GM18519 (cell line): ENCODE results near the gene SLC44A1.

Experiments
- ATAC-seq: cut with Tn5 transposase; IDR thresholded peaks from one replicate; pipeline ENCODE4 v1.9.1; 2021; ENCODE audit warnings: mild to moderate bottlenecking, moderate library complexity; ENCODE audit not compliant: unreplicated experiment, low FRiP score

SLC44A1 gene

DNA sequence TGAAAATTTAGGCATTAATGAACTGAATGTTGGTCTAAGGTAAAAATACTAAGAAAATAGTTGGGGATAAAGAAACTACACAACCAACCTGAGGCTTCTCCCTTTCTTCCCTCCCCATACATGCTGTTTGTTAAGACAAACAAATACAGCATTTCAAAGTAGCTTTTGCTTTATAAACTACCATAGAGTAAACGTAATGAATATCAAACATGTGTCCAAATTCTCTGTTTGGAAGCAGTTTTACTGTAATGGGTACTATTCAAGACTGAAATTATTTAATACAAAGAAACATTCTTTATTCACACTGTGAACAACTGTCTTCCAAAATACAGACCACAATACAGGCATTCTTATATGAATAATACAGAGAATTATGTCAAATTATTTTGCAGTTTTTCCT is 52.0 kb downstream of the SLC44A1 start:
- no peak for ATAC-seq

- no peak for ATAC-seq
Measured at GRCh38 chr9:105296877-105297287, 52.4 kb downstream of the SLC44A1 start.

DNA sequence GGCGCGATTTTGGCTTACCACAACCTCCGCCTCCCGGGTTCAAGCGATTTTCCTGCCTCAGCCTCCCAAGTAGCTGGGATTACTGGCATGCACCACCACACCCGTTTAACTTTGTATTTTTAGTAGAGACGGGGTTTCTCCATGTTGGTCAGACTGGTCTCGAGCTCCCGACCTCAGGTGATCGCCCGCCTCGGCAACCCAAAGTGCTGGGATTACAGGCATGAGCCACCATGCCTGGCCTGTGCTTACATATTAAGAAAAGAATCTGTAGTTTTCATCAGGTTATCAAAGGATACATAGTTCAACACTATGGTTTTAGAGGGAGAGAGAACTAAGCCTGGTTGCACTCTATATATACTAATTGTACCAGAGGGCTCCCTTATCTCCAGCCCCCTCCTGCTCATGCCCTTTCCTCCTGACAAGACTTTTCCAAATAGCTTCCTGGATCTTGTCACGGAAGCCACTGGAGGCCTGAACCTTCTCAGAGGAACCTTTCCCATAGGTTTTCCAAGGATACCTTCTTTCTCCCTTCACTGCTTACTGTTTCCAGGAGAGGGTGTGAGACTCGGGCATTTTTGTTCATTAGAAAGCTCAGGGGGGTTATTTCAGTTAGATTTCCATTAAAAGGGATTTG is 53.1 kb downstream of the SLC44A1 start:
- ATAC-seq, result no peak

- no peak for ATAC-seq
Measured at GRCh38 chr9:105299190-105299854, 54.9 kb downstream of the SLC44A1 start.

- no peak for ATAC-seq
Measured at GRCh38 chr9:105302728-105303127, 58.3 kb downstream of the SLC44A1 start.

DNA sequence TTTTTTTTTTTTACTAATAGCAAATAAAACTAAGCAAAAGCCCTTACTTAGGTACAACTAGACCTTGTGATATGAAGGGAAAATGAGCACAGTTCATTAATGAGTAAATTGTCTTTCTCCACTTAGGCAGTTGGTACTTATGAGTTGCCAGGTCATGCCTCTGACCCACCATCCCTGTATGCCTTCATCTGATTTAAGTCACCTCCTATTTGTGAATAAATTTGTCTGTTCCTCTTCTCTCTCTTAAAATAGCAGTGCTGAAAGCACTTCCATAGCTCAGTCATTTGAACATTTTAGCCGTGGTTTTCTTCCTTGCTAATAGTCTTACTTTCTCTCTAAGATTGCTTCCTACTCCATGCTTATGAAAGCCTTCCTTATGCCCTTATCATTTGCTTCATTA is 61.4 kb downstream of the SLC44A1 start:
- no peak for ATAC-seq

DNA sequence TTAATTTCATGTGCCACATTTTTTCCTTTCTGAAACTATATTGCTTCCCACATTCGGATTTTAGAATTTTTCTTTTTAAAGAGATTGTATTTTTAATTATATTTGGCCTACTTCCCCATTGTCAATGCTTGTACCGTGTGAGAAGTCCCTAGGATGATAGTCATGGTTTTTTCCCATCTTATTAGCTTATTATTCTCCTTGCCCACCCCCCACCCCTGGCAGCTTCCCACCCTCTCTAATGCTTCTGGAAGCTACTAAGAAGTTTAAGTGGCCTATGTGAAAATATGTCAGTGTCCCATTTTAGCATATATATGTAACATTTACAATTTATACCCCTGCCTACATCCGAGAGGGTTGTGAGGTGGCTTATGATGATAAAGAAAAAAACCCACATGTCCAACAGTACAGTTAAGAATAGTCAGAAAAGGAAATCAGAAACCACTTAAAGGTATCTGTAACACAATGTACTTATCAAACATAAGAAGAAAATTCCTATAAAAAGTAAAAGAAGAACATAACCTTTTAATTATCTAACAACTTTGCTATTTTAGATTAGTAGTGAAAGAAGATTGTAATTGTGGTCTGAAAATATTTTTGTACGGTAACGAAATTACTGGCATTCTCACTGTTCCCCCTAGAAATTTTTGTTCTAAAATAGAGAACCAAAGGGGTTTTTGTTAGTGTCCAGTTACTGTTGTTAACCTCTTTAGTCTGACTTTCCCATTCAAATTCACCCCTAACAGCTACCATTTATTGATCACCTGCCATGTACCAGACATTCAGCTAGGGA is 62.1 kb downstream of the SLC44A1 start:
- ATAC-seq, result no peak

GRCh38 chr9:105307591-105308130 is 63.2 kb downstream of the SLC44A1 start:
- no peak for ATAC-seq

- no peak for ATAC-seq
Measured at GRCh38 chr9:105308461-105309341, 64.2 kb downstream of the SLC44A1 start.

- no peak for ATAC-seq
Measured at GRCh38 chr9:105309531-105309931, 65.1 kb downstream of the SLC44A1 start.

DNA sequence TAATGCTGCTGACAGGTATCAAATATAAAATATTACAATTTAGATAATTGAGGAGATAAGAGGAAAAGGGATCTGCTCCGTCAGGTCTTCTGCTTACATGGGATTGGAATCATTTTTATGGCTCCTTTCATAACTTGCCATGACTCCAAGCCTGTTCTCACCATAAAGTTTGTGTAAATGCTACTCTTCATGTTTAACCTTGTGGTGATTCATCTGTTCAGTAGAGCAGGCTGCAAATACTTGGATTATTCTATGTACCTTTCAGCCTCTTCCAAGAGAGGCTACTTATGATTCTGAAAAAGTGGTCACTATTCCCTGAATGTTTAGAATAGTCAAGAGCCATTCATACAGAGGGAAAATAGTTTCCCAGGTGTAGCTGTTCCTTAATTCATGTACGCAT is 66.9 kb downstream of the SLC44A1 start:
- no peak for ATAC-seq

DNA sequence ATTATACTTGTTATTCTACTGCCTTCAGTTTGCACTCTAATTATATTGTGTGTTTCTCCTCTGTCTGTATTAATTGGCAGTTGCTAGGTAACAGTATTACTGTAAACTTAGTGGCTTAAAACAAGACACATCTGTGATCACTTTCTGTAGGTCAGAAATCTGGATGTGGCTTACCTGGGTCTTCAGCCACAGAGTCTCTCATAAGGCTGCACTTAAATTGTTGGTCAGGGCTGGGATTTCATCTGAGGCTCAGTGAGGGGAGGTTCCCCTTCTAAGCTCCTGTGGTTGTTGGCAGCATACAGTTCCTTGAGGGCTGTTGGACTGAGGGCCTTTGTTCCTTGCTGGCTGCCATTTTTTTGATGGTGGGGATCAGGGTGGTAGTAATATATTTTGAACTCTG is 68.8 kb downstream of the SLC44A1 start:
- ATAC-seq, result no peak

DNA sequence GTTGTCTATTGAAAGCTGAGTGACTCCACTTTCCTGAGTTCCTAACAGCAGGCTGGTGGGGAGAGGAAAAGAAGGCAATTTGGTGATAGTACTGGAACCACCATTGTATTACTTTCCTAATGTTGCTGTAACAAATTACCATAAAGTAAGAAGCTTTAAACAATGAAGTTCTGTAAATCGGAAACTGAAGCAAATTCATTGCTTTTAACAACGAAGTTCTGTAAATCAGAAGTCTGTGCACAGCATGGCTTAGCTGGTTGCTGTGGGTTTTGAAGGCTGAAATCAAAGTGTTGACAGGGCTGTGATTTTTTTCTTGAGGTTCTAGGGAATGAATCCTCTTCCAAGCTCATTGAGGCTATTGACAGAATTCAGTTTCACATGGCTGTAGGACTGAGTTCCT is 72.3 kb downstream of the SLC44A1 start:
- no peak for ATAC-seq

DNA sequence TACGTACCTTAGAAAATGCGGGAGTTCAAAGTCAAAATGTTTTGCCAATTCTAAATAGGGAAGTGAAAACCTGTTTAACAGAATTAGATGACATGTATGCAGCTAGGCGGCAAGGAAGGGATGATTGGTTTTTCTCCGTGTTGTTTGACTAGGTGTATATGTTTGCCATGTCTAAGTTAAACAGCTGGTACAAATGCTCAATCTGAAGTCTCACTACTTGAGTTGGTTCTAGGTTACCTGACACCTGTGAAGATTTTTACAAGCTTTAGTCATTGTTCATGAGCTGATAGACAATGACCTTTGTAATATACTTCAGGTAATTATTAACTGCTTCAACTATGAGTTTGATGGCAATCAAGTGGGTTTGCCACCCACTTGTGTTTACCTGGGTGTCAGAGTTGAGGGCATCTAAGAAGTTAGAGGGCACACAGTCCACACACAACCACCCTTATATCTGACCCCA is 74.3 kb downstream of the SLC44A1 start:
- no peak for ATAC-seq

- ATAC-seq, result no peak
Measured at GRCh38 chr9:105319202-105319813, 74.9 kb downstream of the SLC44A1 start.

GRCh38 chr9:105320568-105320967 is 76.1 kb downstream of the SLC44A1 start:
- ATAC-seq, result no peak

- no peak for ATAC-seq
Measured at GRCh38 chr9:105328296-105328695, 83.8 kb downstream of the SLC44A1 start.

DNA sequence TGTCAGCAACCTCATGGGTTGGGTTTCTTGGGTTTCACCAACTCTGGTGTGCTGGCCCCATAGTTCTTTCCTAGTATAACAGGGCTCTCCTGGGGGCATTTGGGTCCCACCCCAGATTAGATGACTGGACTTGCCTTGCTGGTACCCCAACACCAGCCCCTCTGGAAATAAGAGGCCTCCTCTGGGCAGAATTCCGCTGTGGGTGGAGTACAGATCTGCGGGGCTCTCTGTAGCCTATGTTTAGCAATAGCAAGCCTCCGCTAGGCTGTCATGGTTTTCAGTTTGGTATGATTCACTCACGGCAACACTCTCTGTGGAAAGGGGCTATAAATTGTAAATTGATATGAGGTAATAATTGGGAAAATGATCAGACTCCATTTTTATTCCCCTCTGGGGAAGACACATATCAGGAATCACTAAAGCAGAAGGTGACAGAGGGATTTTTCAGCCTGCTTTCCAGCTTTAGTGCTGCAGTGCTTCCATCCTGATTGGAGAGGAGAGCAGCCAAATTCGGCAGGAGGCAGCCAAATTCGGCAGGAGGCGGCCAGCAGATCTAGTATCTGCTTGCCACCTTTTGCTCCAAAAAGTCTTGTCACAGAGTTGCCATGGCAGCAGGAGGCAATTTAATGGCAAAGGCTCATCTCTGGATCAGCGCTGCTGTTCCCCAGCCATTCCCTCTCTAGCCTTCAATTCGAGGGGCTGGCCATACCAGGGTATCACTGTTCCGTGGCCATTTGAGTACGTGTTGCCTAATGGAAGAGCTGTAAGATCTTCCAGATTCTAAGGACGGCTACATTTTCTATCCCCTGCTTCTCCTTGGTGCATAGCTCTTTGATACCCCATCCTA is 84.6 kb downstream of the SLC44A1 start:
- no peak for ATAC-seq

- ATAC-seq, result no peak
Measured at GRCh38 chr9:105329719-105330062, 85.2 kb downstream of the SLC44A1 start.
